GM13976 (cell line): ENCODE measurements around the gene SPINK8.

Experiments
- DNase-seq: peaks from one replicate; pipeline ENCODE4 v3.0.0; 2012; ENCODE audit warnings: low spot score
- CTCF ChIP-seq: IDR thresholded peaks from 2 replicates; pipeline ENCODE4 v1.5.1; 2012; ENCODE audit warnings: borderline replicate concordance, mild to moderate bottlenecking; ENCODE audit not compliant: insufficient read depth; ENCODE audit errors: extremely low read depth, missing control alignments, control extremely low read depth
- in situ Hi-C: fragments of 300-500 bp; cut with MboI; formaldehyde crosslinking; loops from one replicate; pipeline ENCODE4 v1.12.0; 2022; ENCODE audit warnings: low sequenced_read_pairs, mixed read lengths, inconsistent platforms; ENCODE audit not compliant: unreplicated experiment

The SPINK8 gene

DNA sequence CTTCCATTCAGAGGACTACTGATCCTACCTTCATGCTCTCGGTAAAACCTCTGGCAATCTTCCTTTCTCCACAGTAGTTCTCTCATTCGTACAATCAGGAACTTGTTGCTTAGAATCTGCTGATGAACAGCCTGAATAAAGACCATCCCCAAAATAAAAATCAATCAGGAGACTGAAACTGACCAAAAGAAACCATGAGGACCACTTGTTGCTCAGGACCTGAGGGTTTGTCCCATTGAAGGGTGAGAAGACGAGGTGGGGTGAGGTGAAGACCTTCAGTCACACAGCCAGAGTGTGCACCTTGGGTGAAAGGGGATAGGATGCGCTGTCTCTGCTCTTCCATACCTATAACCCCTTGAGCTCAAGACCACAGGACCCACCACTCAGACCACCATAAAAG lies 36.8 kb downstream of the SPINK8 start:
- no peak for DNase-seq

GRCh38 chr3:48294611-48295263 lies 38.7 kb downstream of the SPINK8 start:
- TF ChIP-seq CTCF: no peak
- DNase-seq: no peak
- in situ Hi-C loops: no loop called here

More for the DNA sequence above, 36.8 kb downstream of the SPINK8 start:
- in situ Hi-C loops: no loop called here
- no peak for TF ChIP-seq CTCF

- no peak for DNase-seq
- in situ Hi-C loops: no loop called here
- TF ChIP-seq CTCF: no peak
Observed at GRCh38 chr3:48289659-48290058, 43.8 kb downstream of the SPINK8 start.

DNA sequence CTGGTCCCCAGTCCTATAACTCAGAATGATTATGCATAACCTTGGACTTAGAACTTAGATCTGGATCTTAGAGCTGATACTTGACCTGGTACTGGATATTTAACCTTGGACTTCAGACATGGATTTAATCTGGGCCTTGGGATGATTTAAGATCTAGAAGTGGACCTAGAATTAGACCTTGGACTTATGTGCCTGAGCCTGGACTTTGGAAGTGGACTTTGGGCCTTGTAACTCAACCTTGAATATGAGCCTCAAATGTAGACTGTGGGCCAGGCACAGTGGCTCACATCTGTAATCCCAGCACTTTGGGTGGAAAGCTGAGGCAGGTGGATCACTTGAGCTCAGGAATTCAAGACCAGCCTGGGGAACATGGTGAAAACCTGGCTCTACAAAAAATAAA lies 46.4 kb downstream of the SPINK8 start:
- DNase-seq: no peak
- in situ Hi-C loops: no loop called here
- no peak for TF ChIP-seq CTCF

DNA sequence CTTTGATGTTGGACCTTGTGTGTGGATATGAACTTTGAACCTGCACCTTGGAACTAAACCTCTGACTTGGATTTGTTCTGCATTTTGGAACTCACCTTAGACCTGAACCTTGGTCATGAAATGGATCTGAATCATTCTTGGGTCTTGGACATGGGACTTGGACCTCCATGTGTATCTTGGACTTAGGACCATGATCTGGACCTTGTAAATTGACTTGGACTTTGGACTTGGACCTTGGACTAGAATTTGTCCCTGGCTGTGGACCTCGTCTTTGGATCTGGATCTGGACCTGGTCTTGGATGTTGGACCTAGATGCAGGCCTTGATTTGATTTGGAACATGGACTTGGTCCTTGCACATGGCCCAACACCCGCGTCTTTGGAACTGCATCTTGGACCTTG lies 47.2 kb downstream of the SPINK8 start:
- TF ChIP-seq CTCF: no peak
- no peak for DNase-seq
- in situ Hi-C loops: no loop called here

DNA sequence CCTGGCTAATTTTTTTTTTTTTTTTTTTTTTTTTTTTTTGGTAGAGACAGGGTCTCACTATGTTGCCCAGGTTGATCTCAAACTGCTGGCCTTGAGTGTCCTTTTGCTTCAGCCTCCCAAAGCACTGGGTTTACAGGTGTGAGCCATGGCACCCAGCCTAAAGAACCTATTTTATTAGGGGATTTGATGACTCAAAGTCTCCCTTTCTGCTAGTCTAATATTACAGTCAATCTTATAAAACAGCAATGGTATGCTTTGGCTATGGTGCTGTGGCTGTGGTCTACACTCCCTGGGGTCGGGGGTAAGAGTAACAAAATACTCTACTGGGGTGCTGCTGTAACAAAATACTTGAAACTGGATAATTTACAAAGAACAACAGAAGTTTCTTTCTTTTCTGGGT lies 47.8 kb downstream of the SPINK8 start:
- in situ Hi-C loops: no loop called here
- no peak for DNase-seq
- TF ChIP-seq CTCF: no peak
